GM18909 (cell line): ENCODE data around the gene ZCCHC17.

Experiments used
- ATAC-seq: cut with Tn5 transposase; IDR thresholded peaks from one replicate; pipeline ENCODE4 v1.9.1; 2021; ENCODE audit warnings: mild to moderate bottlenecking; ENCODE audit not compliant: unreplicated experiment, poor library complexity

The ZCCHC17 gene

GRCh38 chr1:31412732-31413404 lies 116.0 kb downstream of the ZCCHC17 start, which contains the start of gene SERINC2:
SERINC2 (plus strand) TSS chr1:31413213; CDS start chr1:31413266, 53 bp downstream.
- no peak for ATAC-seq

GRCh38 chr1:31413405-31414001 lies 116.7 kb downstream of the ZCCHC17 start:
- no peak for ATAC-seq
